K562 (cell line): ENCODE measurements around the gene CELF6. TPM values are rescaled to one million over a fixed set of nuclear protein-coding genes. Genes with fewer than 3 reads are reported as not detected.

Experiments
- CBX1 ChIP-seq: sonication (generic); IDR thresholded peaks from 2 replicates; pipeline ENCODE4 v1.6.1; 2016; ENCODE audit warnings: antibody characterized with exemption, low read depth, mild to moderate bottlenecking
- CCNT2 ChIP-seq: IDR thresholded peaks from 2 replicates; pipeline ENCODE4 v1.6.1; 2011; ENCODE audit warnings: borderline replicate concordance, low read depth, mild to moderate bottlenecking, moderate library complexity, mixed read lengths, low read length; ENCODE audit not compliant: insufficient read length; ENCODE audit errors: extremely low read depth
- CHD4 ChIP-seq: fragments of 200-600 bp; sonication (generic); IDR thresholded peaks from 3 replicates; pipeline ENCODE4 v1.6.1; 2012; ENCODE audit warnings: low read depth, mild to moderate bottlenecking, mixed read lengths, low read length, inconsistent platforms; ENCODE audit not compliant: insufficient read depth, insufficient replicate concordance, poor library complexity, severe bottlenecking
- CREB1 ChIP-seq, 2 experiments: sonication (generic) in 1 of 2; formaldehyde crosslinking in 1 of 2; IDR thresholded peaks; 2 replicates each; pipeline versions ENCODE4 v1.6.1 to v1.8.0; 2012 to 2022; ENCODE audit warnings: inconsistent platforms in 1 of 2, mild to moderate bottlenecking in 1 of 2, missing genetic modification reagents in 1 of 2, moderate library complexity in 1 of 2
- JUN ChIP-seq, 2 experiments: sonication (generic) in 1 of 2; formaldehyde crosslinking in 1 of 2; IDR thresholded peaks; 2 replicates each; pipeline versions ENCODE4 v1.6.1 to v1.8.0; 2012 to 2022; ENCODE audit warnings: borderline replicate concordance in 2 of 2, mild to moderate bottlenecking in 2 of 2, improper control_type of control experiment in 1 of 2, low read depth in 1 of 2, low read length in 1 of 2, missing genetic modification reagents in 1 of 2
- KDM1A ChIP-seq, 2 experiments: fragments of 450-650 bp; IDR thresholded peaks; 2 replicates each; pipeline ENCODE4 v1.6.1; 2016; ENCODE audit warnings: mild to moderate bottlenecking in 2 of 2
- KDM4B ChIP-seq, 2 experiments: fragments of 450-650 bp in 1 of 2; sonication (generic) in 1 of 2; IDR thresholded peaks; 2 replicates each; pipeline ENCODE4 v1.6.1; 2016 to 2017; ENCODE audit warnings: borderline replicate concordance in 2 of 2, antibody characterized with exemption in 1 of 2, low read depth in 1 of 2, mild to moderate bottlenecking in 1 of 2
- NEUROD1 ChIP-seq: fragments of 150-350 bp; IDR thresholded peaks from 2 replicates; pipeline ENCODE4 v1.6.1; 2014; ENCODE audit warnings: borderline replicate concordance, low read length, low read depth; ENCODE audit not compliant: partially characterized antibody
- NRF1 ChIP-seq, 2 experiments: fragments of 450-650 bp; IDR thresholded peaks in 1 of 2; conservative IDR thresholded peaks in 1 of 2; 2 replicates each; pipeline ENCODE4 v1.6.1; 2014; ENCODE audit warnings: mild to moderate bottlenecking in 2 of 2
- RBM25 ChIP-seq: fragments of 200-400 bp; formaldehyde crosslinking; IDR thresholded peaks from 2 replicates; pipeline ENCODE4 v1.6.1; 2018; ENCODE audit warnings: low read length, low read depth, moderate library complexity; ENCODE audit not compliant: severe bottlenecking
- SAFB2 ChIP-seq: fragments of 200-400 bp; formaldehyde crosslinking; IDR thresholded peaks from 2 replicates; pipeline ENCODE4 v1.6.1; 2018; ENCODE audit warnings: borderline replicate concordance, low read length, low read depth, moderate library complexity; ENCODE audit not compliant: severe bottlenecking
- SMARCE1 ChIP-seq: fragments of 450-650 bp; IDR thresholded peaks from 2 replicates; pipeline ENCODE4 v1.7.1; 2016; ENCODE audit warnings: mild to moderate bottlenecking
- ZNF175 ChIP-seq: fragments of 200-800 bp; sonication (Bioruptor generic); IDR thresholded peaks from 2 replicates; pipeline ENCODE4 v1.6.1; 2016; ENCODE audit warnings: low read depth, mild to moderate bottlenecking, missing genetic modification characterization, missing compliant biosample characterization
- ZNF24 ChIP-seq: fragments of 450-650 bp; IDR thresholded peaks from 2 replicates; pipeline ENCODE4 v1.6.1; 2016
- ZNF347 ChIP-seq: fragments of 450-650 bp; formaldehyde crosslinking; IDR thresholded peaks from 2 replicates; pipeline ENCODE4 v1.4.0; 2020; ENCODE audit warnings: low read depth, mild to moderate bottlenecking, moderate library complexity
- polyA plus RNA-seq, 8 experiments: library from polyadenylated mRNA; depleted of rRNA in 4 of 8; stranded (reverse) in 5 of 8; unstranded in 3 of 8; fragments of >200 nt; fragmentation: Nextera tagmentation in 2 of 8; fragmentation: Illumina TruSeq in 1 of 8; extraction: Ambion mirVana in 2 of 8; extraction: Trizol in 1 of 8; gene quantifications; 2 replicates each; pipeline versions ENCODE4 v1.2.1 to v1.2.3, GENCODE V29; 2011 to 2014; ENCODE audit warnings: inconsistent platforms in 1 of 8, missing spikeins in 1 of 8
- total RNA-seq, 7 experiments: library from RNA; depleted of rRNA in 6 of 7; stranded (reverse); fragments of >200 nt in 6 of 7; fragmentation: Illumina TruSeq in 2 of 7; extraction: Trizol in 2 of 7; gene quantifications; 2 replicates each; pipeline versions ENCODE4 v1.2.1 to v1.2.3, GENCODE V29; 2011 to 2021; ENCODE audit warnings: low replicate concordance in 1 of 7
- TF ChIP-seq, protein P1 (sequence below): sonication (generic); formaldehyde crosslinking; IDR thresholded peaks from 2 replicates; pipeline ENCODE4 v1.8.0; 2022; ENCODE audit warnings: mild to moderate bottlenecking, missing genetic modification reagents
- TF ChIP-seq, protein P2 (sequence below), 2 experiments: IDR thresholded peaks; 2 replicates each; pipeline ENCODE4 v1.6.1; 2011; ENCODE audit warnings: borderline replicate concordance in 1 of 2, control low read depth in 1 of 2, low read depth in 1 of 2, low read length in 1 of 2, mild to moderate bottlenecking in 1 of 2, mixed read lengths in 1 of 2, moderate library complexity in 1 of 2; ENCODE audit not compliant: insufficient read depth in 1 of 2, insufficient read length in 1 of 2, poor library complexity in 1 of 2, severe bottlenecking in 1 of 2; ENCODE audit errors: extremely low read depth in 1 of 2
- TF ChIP-seq, protein P3 (sequence below): conservative IDR thresholded peaks from 2 replicates; pipeline ENCODE4 v1.6.1; 2011; ENCODE audit warnings: low read depth, mild to moderate bottlenecking, low read length; ENCODE audit not compliant: control insufficient read depth
- TF ChIP-seq, protein P4 (sequence below): sonication (generic); formaldehyde crosslinking; IDR thresholded peaks from 2 replicates; pipeline ENCODE4 v1.8.0; 2022; ENCODE audit warnings: missing genetic modification reagents, mild to moderate bottlenecking, moderate library complexity, borderline replicate concordance

CELF6 gene
- total and polyA plus RNA-seq, 9 of the 15 experiments (the other 6 are each of a cell fraction or from before 2014, with no cell fraction given): 0.01 to 0.11 TPM; not detected in 7

DNA sequence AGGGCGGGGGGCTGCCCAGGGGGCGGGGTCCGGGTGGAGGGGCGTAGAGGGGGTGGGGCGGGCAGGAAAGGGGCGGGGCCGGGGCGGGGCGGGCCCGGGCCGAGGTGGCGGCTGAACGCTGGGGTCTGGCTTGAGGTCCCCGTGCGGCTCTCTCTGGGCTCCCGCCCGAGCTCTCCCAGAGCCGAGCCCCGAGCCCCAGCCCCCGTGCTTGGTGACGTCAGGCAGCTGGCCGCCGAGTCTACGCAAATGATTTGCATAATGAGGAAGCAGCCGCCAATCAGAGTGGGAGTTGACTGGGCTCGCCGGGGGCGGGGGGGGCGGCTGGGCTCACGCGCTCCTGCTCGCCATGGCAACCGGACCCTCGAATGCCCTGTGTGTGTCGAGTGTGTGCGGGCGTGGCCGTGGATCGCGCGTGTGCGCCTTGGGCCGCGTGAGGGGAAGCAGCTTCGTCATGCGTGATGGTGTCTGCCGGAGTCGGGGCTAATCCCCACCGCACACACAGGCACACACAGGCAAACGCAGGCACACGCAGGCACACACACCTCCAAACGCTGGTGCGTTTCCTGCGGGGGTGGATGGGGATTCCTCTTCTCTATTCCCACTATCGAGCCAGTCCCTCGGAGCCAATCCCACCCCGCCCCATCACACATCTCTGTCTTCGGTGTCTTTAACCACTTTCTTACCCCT, at the start of gene CELF6 (continued):
- TF ChIP-seq CCNT2: peak; percentile 39
- TF ChIP-seq CHD4: no peak
- TF ChIP-seq, protein P1, sequence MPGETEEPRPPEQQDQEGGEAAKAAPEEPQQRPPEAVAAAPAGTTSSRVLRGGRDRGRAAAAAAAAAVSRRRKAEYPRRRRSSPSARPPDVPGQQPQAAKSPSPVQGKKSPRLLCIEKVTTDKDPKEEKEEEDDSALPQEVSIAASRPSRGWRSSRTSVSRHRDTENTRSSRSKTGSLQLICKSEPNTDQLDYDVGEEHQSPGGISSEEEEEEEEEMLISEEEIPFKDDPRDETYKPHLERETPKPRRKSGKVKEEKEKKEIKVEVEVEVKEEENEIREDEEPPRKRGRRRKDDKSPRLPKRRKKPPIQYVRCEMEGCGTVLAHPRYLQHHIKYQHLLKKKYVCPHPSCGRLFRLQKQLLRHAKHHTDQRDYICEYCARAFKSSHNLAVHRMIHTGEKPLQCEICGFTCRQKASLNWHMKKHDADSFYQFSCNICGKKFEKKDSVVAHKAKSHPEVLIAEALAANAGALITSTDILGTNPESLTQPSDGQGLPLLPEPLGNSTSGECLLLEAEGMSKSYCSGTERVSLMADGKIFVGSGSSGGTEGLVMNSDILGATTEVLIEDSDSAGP: 0 out of 2 replicates have a peak, but pooled peaks have one; percentile 40
- TF ChIP-seq NEUROD1: no peak
- peak; percentile 62 for TF ChIP-seq NRF1 (conservative IDR thresholded peaks at IDR 0.05 in 1 of 2, IDR thresholded peaks at IDR 0.05 in 1 of 2)
- TF ChIP-seq, protein P2, sequence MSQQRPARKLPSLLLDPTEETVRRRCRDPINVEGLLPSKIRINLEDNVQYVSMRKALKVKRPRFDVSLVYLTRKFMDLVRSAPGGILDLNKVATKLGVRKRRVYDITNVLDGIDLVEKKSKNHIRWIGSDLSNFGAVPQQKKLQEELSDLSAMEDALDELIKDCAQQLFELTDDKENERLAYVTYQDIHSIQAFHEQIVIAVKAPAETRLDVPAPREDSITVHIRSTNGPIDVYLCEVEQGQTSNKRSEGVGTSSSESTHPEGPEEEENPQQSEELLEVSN (IDR thresholded peaks at IDR 0.05; ENCODE audit: borderline replicate concordance in 1 of 2, extremely low read depth in 1 of 2, insufficient read depth in 1 of 2, insufficient read length in 1 of 2, low read depth in 1 of 2, low read length in 1 of 2, poor library complexity in 1 of 2, severe bottlenecking in 1 of 2): peak; percentile 50 to 71
- TF ChIP-seq RBM25: peak; percentile 14
- TF ChIP-seq KDM1A (IDR thresholded peaks at IDR 0.05): peak in 1 of 2 experiments; percentile 30; a peak in 1 of 4 replicates
- TF ChIP-seq, protein P3, sequence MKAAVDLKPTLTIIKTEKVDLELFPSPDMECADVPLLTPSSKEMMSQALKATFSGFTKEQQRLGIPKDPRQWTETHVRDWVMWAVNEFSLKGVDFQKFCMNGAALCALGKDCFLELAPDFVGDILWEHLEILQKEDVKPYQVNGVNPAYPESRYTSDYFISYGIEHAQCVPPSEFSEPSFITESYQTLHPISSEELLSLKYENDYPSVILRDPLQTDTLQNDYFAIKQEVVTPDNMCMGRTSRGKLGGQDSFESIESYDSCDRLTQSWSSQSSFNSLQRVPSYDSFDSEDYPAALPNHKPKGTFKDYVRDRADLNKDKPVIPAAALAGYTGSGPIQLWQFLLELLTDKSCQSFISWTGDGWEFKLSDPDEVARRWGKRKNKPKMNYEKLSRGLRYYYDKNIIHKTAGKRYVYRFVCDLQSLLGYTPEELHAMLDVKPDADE: peak; percentile 54; the same call in 1 of the 2 replicates
- TF ChIP-seq JUN (IDR thresholded peaks at IDR 0.05; ENCODE audit: borderline replicate concordance, low read depth, low read length): 0 out of 2 replicates have a peak, but pooled peaks have one; percentile 24
- TF ChIP-seq JUN (CRISPR knock-in tag; IDR thresholded peaks at IDR 0.05; ENCODE audit: borderline replicate concordance): 0 out of 2 replicates have a peak, but pooled peaks have one; percentile 5
- TF ChIP-seq CREB1 (IDR thresholded peaks at IDR 0.05): 0 out of 2 replicates have a peak, but pooled peaks have one; percentile 43
- TF ChIP-seq CREB1 (CRISPR knock-in tag; IDR thresholded peaks at IDR 0.05): no peak
- peak in 1 of 2 experiments; percentile 61; a peak in 1 of 4 replicates for TF ChIP-seq KDM4B (IDR thresholded peaks at IDR 0.05; ENCODE audit: borderline replicate concordance in 2 of 2, low read depth in 1 of 2)
- TF ChIP-seq, protein P4, sequence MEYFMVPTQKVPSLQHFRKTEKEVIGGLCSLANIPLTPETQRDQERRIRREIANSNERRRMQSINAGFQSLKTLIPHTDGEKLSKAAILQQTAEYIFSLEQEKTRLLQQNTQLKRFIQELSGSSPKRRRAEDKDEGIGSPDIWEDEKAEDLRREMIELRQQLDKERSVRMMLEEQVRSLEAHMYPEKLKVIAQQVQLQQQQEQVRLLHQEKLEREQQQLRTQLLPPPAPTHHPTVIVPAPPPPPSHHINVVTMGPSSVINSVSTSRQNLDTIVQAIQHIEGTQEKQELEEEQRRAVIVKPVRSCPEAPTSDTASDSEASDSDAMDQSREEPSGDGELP (CRISPR knock-in tag): peak; percentile 41
- no peak for TF ChIP-seq ZNF347 (CRISPR knock-in tag)
- no peak for TF ChIP-seq ZNF24
- TF ChIP-seq CBX1: no peak
- TF ChIP-seq ZNF175 (CRISPR knock-in tag): no peak
- TF ChIP-seq SMARCE1: peak; percentile 44; the same call in 1 of the 2 replicates
- TF ChIP-seq SAFB2: no peak
